Duodenal mucosa (tissue), 2 donors: ENCODE results near the gene DDX60.
"Not testable (repeated sequence)": the region's sequence is repeated elsewhere in the genome, so short reads cannot be mapped to it uniquely, and the experiment has no call there.

Experiments
- H3K27ac ChIP-seq: one replicate; pipeline ENCODE4 v1.7.0; 2013; ENCODE audit warnings: low read depth, low read length
- H3K27me3 ChIP-seq, 2 donors: one replicate each; pipeline ENCODE4 v1.7.0; 2013; ENCODE audit warnings: low read length in 2 of 2, control low read depth in 1 of 2; ENCODE audit not compliant: insufficient read depth in 2 of 2, control insufficient read depth in 1 of 2
- H3K36me3 ChIP-seq, 2 donors: one replicate each; pipeline ENCODE4 v1.7.0; 2013; ENCODE audit warnings: low read length in 2 of 2, control low read depth in 1 of 2; ENCODE audit not compliant: insufficient read depth in 2 of 2, control insufficient read depth in 1 of 2
- H3K4me1 ChIP-seq, 2 donors: one replicate each; pipeline ENCODE4 v1.7.0; 2013; ENCODE audit warnings: low read length in 2 of 2, control low read depth in 1 of 2; ENCODE audit not compliant: insufficient read depth in 2 of 2, control insufficient read depth in 1 of 2
- H3K4me3 ChIP-seq, 2 donors: one replicate each; pipeline ENCODE4 v1.7.0; 2013; ENCODE audit warnings: low read length in 2 of 2, low read depth in 1 of 2
- H3K9ac ChIP-seq, 2 donors: one replicate each; pipeline ENCODE4 v1.7.0; 2013; ENCODE audit warnings: low read length in 2 of 2, low read depth in 1 of 2
- H3K9me3 ChIP-seq, 2 donors: one replicate each; pipeline ENCODE4 v1.7.0; 2013; ENCODE audit warnings: low read length in 2 of 2, control low read depth in 1 of 2; ENCODE audit not compliant: control insufficient read depth in 1 of 2

Gene DDX60

DNA sequence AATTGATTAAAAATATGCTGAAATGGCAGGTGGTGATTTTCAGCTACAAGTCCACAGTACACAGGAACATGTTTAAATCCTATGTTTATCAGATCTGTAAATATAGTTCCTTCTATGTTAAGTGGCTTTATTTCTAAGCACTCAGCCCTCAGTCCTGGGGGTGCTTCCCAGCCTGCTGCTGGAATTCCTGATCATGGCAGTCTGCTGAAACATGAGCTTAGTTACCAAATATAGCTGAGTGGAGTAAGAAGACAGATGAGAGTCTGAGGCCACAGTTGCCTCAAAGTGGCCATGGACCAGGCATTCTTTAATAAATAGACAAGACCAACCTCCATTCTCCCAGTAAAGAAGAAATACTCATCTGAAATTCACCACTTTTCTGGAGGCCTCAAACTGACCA, 17.1 kb upstream of the DDX60 start:
- no peaks in the 10 kb centered on the region for H3K27me3 ChIP-seq
- no peaks in the 10 kb centered on the region for H3K36me3 ChIP-seq
- H3K4me1 ChIP-seq: no peaks in the 10 kb centered on the region
- H3K4me3 ChIP-seq: no peak overlapping the region
- no peaks in the 10 kb centered on the region for H3K9me3 ChIP-seq
- no peak overlapping the region for H3K27ac ChIP-seq
- H3K9ac ChIP-seq: no peak overlapping the region

DNA sequence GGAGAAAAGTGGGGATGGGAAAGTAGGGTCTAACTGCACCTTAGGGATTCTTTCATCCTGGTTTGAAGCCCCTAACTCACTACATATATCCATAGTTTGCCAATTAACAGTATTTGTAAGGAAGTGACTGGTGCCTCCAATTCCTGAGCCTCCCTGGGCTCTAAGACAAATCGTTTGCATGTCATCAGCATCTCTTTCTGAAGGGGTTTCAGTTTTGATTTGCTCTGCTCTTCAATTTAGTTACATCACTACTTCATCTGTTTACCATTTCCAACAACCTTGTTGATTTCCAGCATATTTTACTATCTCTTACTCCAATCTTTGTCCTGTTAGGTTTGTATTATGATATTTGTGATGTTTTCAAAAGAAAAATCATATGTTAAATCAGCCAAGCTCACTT, 15.5 kb upstream of the DDX60 start:
- no peak overlapping the region for H3K4me3 ChIP-seq

DNA sequence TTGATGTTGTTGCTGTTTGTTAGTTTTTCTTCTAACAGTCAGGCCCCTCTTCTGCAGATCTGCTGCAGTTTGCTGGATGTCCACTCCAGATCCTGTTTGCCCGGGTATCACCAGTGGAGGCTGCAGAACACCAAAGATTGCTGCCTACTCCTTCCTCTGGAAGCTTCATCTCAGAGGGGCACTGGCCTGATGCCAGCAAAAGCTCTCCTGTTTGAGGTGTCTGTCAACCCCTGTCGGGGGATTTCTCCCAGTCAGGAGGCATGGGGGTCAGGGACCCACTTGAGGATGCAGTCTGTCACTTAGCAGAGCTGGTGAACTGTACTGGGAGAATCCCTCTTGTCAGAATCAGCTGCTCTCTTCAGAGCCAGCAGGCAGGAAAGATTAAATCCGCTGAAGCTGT, 12.0 kb upstream of the DDX60 start:
- not testable (repeated sequence) for H3K9me3 ChIP-seq, H3K27ac ChIP-seq, H3K36me3 ChIP-seq, H3K4me1 ChIP-seq, H3K4me3 ChIP-seq, H3K27me3 ChIP-seq, H3K9ac ChIP-seq

More for the DNA sequence above, 15.5 kb upstream of the DDX60 start:
- Histone ChIP-seq H3K27me3 (no peaks in the 10 kb centered on the region), H3K36me3 (no peaks in the 10 kb centered on the region), H3K9me3 (no peaks in the 10 kb centered on the region), H3K27ac (no peak overlapping the region), H3K4me1 (no peaks in the 10 kb centered on the region), H3K9ac (no peak overlapping the region)

DNA sequence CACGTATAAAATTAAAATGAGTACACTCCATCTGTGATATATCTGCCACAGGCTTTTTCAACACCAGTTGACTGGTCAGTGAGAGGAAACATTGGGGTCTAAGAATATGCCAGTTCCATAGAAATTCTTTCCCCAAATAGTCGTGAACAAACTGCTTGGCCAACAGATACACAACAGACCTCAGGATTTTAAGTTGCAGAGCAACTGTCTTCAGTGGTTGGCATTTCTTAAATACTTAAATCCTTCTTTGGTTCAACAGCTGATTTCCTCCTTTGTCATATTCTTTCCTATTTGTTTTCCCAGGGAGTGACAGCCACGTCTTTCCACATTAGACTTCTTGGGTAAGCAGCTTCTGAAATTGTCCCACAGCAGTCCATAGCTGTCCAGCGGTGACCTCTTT, 7.0 kb upstream of the DDX60 start:
- Histone ChIP-seq H3K9me3 (no peaks in the 10 kb centered on the region), H3K27me3 (no peaks in the 10 kb centered on the region), H3K4me3 (no peak overlapping the region), H3K36me3 (no peaks in the 10 kb centered on the region), H3K27ac (no peak overlapping the region), H3K9ac (no peak overlapping the region), H3K4me1 (peaks cover 0 to 7% of the 10 kb centered on the region in 2 donors)

DNA sequence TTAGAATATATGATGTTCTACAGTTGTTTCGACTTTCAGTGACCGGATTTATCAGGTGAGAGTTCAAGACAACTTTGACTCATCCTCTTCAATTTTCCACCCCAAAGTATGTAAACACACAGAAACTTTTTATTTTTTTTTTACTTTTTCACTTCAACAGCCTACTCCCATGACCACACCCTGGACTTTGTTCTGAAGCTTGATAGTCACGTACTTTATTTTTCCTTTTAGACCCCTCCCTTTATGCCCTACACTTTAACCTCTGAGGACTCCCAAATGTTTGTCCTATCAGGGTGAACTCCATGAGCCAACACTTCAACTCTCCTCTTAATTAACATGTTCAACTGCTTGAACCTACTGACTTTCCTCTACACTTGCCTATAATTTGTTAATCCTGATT, 2.5 kb upstream of the DDX60 start:
- Histone ChIP-seq H3K27me3 (no peaks in the 10 kb centered on the region), H3K9ac (no peak overlapping the region), H3K36me3 (no peaks in the 10 kb centered on the region), H3K4me1 (peaks cover 22 to 29% of the 10 kb centered on the region in 2 donors), H3K27ac (no peak overlapping the region), H3K4me3 (no peak overlapping the region), H3K9me3 (no peaks in the 10 kb centered on the region)

DNA sequence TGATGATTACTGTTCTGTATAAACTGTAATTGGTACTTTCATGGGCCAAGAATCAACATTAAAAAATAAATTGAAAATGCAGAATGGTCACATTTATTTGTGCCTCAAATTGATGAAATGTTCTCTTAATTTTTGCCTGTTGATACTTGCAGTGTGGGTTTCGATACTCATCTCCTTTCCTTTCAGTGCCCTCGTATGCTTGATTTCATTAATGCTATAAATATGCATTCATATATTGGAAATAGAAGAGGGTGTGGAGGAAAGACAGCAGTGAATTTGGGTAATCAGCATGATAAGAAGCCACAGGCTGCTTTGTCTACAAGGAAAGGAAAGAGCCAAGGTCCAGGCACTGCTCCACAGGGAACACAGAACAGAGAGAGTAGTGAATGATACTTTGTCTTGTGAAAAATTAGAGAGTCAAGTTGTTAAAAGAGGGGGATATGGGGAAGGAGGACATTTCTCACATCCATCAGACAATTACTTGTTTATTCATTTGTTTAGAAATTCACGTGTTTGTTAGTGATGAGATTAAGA, 1.0 kb upstream of the DDX60 start:
- Histone ChIP-seq H3K27me3 (no peaks in the 10 kb centered on the region), H3K4me1 (peaks cover 22 to 29% of the 10 kb centered on the region in 2 donors), H3K9ac (no peak overlapping the region), H3K27ac (no peak overlapping the region), H3K4me3 (peak overlapping the region in 1 of 2 donors; percentile 90), H3K9me3 (no peaks in the 10 kb centered on the region), H3K36me3 (no peaks in the 10 kb centered on the region)

DNA sequence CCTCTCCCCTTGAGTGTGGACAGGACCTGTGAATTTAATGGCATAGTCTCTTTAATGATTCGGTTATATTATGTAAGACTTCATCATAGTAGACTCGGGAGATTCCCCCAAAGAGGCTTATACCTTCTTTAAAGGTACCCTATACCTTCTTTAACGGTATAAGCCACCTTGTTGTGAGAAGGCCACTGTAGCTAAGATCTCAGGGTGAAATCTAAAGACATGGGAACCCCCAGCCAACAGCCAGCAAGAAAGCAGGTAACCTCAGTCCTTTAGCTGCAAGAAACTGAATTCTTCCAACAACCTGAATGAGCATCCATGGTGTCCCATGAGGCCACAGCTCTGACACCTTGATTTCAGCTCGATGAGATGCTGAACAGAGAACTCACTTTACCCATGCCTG, 931 bp downstream of the DDX60 start:
- H3K9ac ChIP-seq: peak overlapping the region; percentile 77 to 89
- peak overlapping the region; percentile 81 to 90 for H3K4me3 ChIP-seq
- peak overlapping the region; percentile 95 for H3K27ac ChIP-seq

DNA sequence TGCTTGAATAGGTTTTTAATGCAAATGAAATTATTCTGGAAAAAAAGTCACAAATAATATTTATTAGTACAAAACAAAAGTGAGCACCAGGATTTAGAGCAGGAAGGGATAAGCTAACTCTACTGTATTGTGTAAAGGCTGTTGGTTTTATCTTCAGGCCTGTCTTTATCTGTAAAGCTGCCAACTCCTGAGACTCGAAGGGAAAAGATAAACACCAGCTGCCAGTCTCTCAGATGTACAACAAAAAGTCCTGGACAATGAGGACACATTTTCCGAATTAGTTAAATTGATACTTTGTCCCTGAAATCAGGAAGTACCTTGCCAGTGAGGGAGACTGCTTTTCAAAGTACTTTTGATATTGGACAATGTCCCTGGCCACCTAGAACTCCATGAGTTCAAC, 8.8 kb downstream of the DDX60 start:
- Histone ChIP-seq H3K4me1 (no peaks in the 10 kb centered on the region), H3K9me3 (no peaks in the 10 kb centered on the region), H3K9ac (no peak overlapping the region), H3K27me3 (no peaks in the 10 kb centered on the region), H3K27ac (no peak overlapping the region), H3K36me3 (peaks cover 0 to 8% of the 10 kb centered on the region in 2 donors), H3K4me3 (no peak overlapping the region)

More for the DNA sequence above, 931 bp downstream of the DDX60 start:
- Histone ChIP-seq H3K27me3 (no peaks in the 10 kb centered on the region), H3K4me1 (peaks cover 22 to 29% of the 10 kb centered on the region in 2 donors), H3K36me3 (no peaks in the 10 kb centered on the region), H3K9me3 (no peaks in the 10 kb centered on the region)

DNA sequence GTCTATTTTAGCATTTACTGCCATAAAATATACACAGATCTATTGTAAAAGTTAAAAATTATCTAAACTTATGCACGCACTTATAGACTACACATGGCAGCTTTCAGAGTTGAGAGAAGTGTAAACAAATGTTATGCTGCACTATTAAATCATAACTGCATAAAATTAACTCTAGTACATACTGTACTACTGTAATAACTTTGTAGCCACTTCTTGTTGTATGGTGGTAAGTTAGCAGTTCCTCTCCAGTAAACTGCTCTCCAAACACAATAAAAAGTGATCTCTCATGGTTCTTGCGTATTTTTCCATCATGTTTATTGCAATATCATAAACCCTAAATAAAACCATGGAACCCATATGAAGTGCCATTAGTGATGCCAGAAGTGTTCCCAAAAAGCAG, 9.6 kb downstream of the DDX60 start:
- no peak overlapping the region for H3K27ac ChIP-seq
- H3K9ac ChIP-seq: no peak overlapping the region
- peaks cover 0 to 8% of the 10 kb centered on the region in 2 donors for H3K36me3 ChIP-seq

DNA sequence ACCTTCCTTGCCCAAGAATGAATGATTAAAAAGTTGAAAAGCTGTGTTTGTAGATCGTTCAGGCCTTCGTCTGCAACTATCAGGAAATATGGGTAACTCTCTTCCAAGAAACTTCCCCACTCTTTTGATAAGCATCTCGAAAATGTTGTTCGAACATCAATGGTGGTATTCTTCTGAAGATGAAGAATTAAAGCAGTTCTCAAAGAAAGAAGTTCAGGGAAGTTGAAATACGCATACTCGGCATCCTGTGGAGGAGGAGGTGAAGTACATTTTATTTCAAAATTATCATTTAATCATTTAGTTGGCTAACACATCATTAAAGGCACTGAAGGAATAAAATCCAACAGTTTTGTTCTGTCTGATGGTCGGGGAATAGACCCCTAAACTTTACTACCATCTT, 12.1 kb downstream of the DDX60 start:
- H3K9me3 ChIP-seq: no peaks in the 10 kb centered on the region

More for the DNA sequence above, 9.6 kb downstream of the DDX60 start:
- no peaks in the 10 kb centered on the region for H3K4me1 ChIP-seq
- no peak overlapping the region for H3K4me3 ChIP-seq
- no peaks in the 10 kb centered on the region for H3K27me3 ChIP-seq
- H3K9me3 ChIP-seq: no peaks in the 10 kb centered on the region

More for the DNA sequence above, 12.1 kb downstream of the DDX60 start:
- Histone ChIP-seq H3K27ac (no peak overlapping the region), H3K27me3 (no peaks in the 10 kb centered on the region), H3K4me3 (no peak overlapping the region), H3K36me3 (peaks cover 6 to 15% of the 10 kb centered on the region in 2 donors), H3K9ac (no peak overlapping the region), H3K4me1 (no peaks in the 10 kb centered on the region)
